GM12892 (cell line): ENCODE results near the gene TFB1M.
A peak's percentile ranks its signal among the peaks of the same experiment; 100 is the strongest.

Experiments
- DNase-seq: peaks from one replicate; pipeline ENCODE4 v3.0.0; 2011; ENCODE audit not compliant: insufficient read length
- FAIRE-seq: peaks from 2 replicates; lab custom pipeline; 2011; peaks lifted over from hg19 to GRCh38; lab: Jason Lieb, UNC
- POLR2A ChIP-seq: IDR thresholded peaks from 2 replicates; pipeline ENCODE4 v1.6.1; 2011; ENCODE audit warnings: low read depth, low read length, control low read depth
- POLR2AphosphoS5 ChIP-seq: IDR thresholded peaks from 2 replicates; pipeline ENCODE4 v1.6.1; 2011; ENCODE audit warnings: low read depth, low read length, control low read depth
- TAF1 ChIP-seq: IDR thresholded peaks from 2 replicates; pipeline ENCODE4 v1.6.1; 2011; ENCODE audit warnings: low read depth, mild to moderate bottlenecking, control low read depth, low read length, borderline replicate concordance

Gene TFB1M

DNA sequence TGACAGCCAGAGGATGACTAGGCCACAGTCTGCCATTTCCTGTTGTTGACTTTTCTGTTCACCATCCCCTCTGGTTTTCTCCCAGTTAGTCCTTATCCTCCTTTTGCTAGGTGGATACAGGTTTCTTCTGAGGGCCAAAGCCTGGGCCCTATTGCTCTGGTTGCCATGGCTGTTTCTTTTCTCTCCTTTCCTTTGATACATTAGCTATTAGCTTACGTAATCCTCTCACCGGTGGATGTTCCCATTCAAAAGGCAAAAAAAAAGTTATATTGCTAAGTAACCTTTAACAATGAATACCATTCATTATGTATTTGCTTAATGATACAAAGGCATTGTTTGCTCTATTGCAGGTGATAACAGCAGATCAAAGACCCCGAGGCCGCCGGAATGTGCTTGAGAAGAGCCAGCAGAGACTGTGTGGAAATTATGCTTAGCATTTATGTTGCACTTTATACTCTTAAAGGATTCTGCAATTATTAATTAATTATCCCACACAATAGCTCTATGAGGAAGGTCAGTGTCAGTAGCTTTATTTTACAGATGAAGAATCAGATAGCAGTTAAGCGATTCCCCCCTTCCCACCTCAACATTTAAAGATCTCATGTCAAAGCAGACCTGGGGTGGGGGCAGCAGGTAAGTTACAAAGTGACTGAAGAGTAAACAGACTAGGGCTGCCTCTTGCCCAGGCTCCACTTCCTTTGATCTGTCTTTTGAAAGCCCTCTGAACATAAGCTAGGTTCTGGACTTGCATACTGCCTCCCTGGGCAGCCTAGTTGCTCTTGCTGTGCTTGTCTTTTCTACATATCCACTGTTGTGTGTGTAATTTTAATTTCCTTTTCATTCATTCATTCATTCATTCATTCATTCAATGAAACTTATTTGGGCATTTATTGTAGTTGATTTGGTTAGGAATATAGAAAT, 14.5 kb upstream of the TFB1M start:
- no peak for TF ChIP-seq POLR2A
- TF ChIP-seq TAF1: no peak
- no peak for TF ChIP-seq POLR2AphosphoS5
- no peak for DNase-seq
- no peak for FAIRE-seq

DNA sequence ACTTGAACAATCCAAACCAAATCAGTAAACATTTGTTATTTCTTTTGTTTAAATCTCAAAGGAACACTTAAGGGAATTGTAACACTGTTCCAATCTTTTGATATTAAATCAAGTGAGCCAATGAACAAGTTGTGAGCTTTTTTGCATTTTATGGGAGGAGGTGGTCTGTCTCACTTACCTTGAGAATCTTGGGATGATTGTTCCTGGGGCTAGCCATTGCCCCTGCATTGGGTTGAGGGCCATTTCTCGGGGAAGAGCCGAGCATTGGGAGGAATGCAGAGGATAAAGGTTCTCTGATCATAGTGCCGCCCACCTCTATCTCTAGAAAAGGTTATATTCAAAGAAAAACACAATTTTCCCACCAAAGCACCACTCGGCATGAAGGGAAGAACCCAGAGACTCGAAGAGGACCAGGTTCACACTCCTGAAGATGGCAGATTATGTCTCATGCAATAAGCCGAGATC, 13.8 kb upstream of the TFB1M start:
- no peak for DNase-seq
- no peak for TF ChIP-seq TAF1
- no peak for TF ChIP-seq POLR2AphosphoS5
- no peak for TF ChIP-seq POLR2A
- peak; percentile 21 for FAIRE-seq

DNA sequence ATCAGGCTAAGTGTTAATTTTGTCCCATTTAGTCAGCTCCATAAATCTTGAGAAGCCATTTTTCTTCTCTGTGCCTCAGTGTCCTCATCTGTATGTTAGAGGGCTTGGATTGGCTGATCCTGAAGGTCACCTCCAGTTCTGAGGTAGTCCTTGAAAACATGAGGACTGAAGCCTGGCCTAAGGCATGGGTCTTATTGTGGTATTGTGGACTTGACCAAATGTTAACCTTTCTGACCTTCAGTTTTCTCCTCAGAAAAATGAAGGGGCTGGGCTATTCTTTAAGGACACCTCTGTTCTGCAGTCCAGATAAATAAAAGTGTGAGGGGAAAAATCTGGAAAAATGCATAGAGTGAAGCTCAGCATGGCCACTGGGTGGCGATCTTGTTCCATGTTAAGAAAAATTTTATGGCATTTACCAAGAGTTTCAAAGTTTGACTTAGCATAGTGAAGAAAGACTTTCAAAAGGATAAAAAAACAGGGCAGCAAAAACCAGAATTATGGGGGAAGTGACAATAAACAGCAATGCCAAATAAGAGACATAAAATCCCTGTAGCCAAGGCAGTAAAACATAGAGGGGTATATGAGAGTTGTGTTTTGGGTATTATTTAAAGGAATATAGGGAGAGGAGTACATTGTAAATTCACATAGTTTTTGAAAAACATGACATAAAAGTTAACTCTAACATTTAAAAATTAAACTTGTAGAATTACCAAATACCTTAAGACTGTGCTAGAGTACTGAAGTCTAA, 13.2 kb upstream of the TFB1M start:
- DNase-seq (no peak), FAIRE-seq (peak; percentile 78)
- TF ChIP-seq TAF1: no peak
- TF ChIP-seq POLR2A: no peak
- no peak for TF ChIP-seq POLR2AphosphoS5

DNA sequence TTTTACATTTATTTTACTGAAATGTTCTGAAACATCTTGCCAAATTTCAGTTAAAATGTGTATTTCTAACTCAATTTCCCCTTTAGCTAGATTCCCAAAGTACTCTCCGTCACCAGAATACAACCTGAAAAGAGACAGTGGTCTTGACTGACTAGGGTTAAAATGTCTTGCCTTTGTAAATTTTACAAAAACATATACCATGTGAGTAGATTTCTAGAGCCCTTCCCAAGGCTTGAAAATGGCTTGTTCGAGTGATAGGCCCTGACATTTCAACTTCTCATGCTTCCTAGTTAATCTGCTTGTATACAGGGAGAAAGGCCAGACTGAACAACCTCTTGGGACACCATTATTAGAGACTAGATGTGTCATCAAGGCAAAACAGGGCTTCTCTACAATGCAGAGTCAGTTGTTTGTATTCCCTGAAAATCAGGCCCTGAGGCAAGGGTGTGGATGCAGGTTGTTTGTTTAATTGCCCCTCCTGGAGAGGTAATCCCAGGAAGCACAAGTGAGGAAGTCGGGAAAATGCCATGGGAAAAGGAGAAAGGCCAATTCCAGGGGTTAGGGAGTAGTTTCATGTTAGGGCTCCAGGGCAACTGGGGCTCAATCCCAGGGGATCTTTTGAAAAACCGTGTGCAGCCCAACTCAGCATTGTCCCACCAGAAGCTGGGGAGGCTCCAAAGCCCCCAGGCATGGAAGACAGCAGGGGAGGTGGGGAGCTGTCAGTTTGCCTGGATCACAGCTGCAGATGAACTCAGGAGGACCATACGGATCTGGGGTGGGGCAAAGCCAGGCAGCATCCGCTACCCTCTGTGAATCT, 11.6 kb upstream of the TFB1M start:
- DNase-seq: no peak
- TF ChIP-seq POLR2A: no peak
- no peak for TF ChIP-seq POLR2AphosphoS5
- FAIRE-seq: no peak

DNA sequence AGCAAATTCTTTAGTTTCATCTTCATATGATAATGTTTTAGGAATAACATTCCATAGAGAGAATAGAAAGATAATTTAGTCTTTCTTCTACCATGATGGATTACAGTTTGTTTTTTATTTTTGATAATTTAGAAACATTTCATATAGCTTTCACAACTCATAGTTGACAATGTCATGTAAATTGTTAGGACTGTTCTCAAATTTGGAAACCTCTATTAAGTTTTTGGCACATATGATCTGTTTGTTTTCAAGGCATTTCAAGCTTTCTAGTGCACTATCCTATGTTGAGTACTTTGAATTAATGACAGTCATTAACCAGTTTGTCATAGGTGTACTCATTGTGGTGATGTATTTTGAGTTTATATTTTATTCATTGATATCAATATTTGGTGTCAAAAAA, 10.7 kb upstream of the TFB1M start:
- no peak for TF ChIP-seq POLR2AphosphoS5
- no peak for TF ChIP-seq TAF1
- TF ChIP-seq POLR2A: no peak

DNA sequence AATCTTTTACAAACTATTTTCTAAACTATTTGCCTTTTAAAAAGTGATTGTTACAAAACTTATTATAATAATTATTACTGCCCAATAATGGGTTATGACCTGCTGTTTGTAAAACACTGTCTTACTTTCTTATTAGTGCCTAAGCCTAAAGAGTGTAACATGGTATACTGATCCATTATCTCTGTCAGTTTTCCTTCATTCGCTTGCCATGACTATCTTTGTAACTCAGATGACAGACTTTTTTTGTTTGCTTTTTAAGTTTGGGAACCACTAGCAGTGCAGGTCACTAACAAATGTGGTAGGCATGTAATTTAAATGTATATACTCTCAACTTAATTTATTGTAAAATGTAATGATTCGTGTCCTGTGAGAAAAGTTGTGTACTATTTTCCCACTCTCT, 9.9 kb upstream of the TFB1M start:
- no peak for DNase-seq
- FAIRE-seq: no peak
- TF ChIP-seq POLR2A (no peak), TAF1 (no peak), POLR2AphosphoS5 (no peak)

More for the DNA sequence above, 10.7 kb upstream of the TFB1M start:
- DNase-seq (no peak), FAIRE-seq (no peak)

DNA sequence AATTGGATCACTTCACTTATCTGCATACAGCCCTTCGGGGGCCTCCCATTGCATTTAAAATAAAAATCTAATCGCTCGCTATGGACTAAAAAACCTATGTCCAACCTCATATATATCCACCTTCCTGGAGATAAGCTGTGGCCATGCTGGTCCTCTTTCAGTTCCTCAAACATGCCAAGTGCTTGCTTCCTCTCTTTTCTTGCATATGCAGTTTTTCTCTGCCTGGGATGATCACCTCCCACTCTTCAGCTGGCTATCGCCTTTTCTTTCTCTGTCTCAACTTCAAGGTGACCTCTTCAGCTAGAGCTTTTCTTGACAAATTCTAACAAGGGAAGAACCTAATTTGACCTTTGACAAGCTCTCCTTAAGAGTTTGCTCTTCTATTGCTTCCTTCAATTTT, 5.6 kb upstream of the TFB1M start:
- TF ChIP-seq TAF1: no peak
- TF ChIP-seq POLR2AphosphoS5: no peak
- TF ChIP-seq POLR2A: no peak
- DNase-seq (no peak), FAIRE-seq (peak; percentile 61)

DNA sequence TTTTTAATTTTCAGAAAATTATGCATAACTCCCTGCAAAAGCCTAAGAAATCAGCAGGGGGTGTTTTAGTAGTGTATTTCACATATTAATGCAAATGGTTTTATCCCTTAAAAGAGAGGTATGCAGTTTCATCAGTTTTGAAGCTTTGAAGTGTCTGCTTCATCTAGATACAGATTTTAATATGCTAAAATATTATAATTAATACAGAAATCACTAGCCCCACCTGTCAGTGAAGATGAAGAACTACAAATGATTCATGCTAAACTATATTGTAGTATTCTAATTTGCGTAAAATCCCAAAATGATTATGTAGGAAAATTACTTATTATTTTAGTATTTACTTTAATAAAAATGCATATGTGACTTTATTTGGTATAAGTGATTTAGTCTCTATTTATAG, 2.9 kb upstream of the TFB1M start:
- no peak for FAIRE-seq
- no peak for TF ChIP-seq TAF1
- no peak for TF ChIP-seq POLR2AphosphoS5
- TF ChIP-seq POLR2A: no peak
- no peak for DNase-seq

DNA sequence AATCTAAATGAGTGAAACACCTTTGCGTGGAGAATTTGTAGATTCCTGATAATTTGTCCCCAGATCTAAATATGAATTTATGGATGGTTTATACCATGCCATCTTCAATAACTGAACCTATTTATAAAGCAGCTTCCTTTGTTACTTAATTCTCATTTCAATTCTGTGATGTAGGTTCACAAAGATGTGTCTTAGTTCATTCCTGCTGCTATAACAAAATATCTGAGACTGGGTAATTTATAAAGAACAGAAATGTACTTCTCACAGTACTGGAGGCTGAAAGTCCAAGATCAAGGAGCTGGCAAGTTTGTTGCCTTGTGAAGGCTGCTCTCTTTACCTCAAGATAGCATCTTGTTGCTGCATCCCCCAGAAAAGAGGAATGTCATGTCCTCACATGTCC, 2.1 kb upstream of the TFB1M start:
- FAIRE-seq: no peak
- TF ChIP-seq POLR2A (no peak), TAF1 (no peak), POLR2AphosphoS5 (no peak)

DNA sequence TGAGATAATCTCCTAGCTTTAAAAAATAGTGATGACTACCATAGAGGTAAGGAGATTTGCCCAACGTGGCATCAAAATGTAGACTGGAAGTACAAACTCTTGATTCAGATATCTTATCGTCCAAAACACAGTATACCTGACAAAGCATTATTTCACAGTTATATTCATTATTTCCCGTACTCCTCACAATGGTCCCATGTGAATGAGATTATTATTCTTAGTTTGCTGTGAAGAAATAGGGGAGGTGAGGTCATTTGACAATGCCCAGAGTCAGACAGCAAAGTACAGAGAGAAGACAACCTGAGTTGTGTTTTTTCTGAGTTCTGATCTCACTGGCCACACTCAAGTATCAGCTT, 1.2 kb upstream of the TFB1M start:
- FAIRE-seq (no peak), DNase-seq (no peak)
- TF ChIP-seq POLR2AphosphoS5 (no peak), POLR2A (no peak), TAF1 (no peak)

More for the DNA sequence above, 2.1 kb upstream of the TFB1M start:
- DNase-seq: no peak
